Pons (tissue), 1 donor: ENCODE data around the gene PREB.
"Not testable (repeated sequence)": the region's sequence is repeated elsewhere in the genome, so short reads cannot be mapped to it uniquely, and the experiment has no call there.

Experiments used
- DNase-seq: peaks from one replicate; pipeline ENCODE4 v3.0.0-alpha.2; 2016; ENCODE audit warnings: low spot score

PREB gene

GRCh38 chr2:27125104-27125503, 9.3 kb downstream of the PREB start:
- no peak for DNase-seq

GRCh38 chr2:27123302-27124150, 10.9 kb downstream of the PREB start, which contains the start of gene ABHD1:
TSS of gene ABHD1 (plus strand) at chr2:27123815. CDS start at chr2:27123949, 134 bp downstream.
- peak; percentile 60 for DNase-seq

- DNase-seq = no peak
Measured at GRCh38 chr2:27122791-27123190, 11.6 kb downstream of the PREB start.

GRCh38 chr2:27121906-27122305, 12.5 kb downstream of the PREB start:
- no peak for DNase-seq

- DNase-seq = not testable (repeated sequence)
Measured at GRCh38 chr2:27119330-27119670, 15.1 kb downstream of the PREB start.

GRCh38 chr2:27118525-27119329, 15.7 kb downstream of the PREB start, which contains the start of gene CGREF1:
TSS of gene CGREF1 (minus strand) at chr2:27119128. CDS start at chr2:27104366, 14,762 bp downstream.
- DNase-seq = no peak

GRCh38 chr2:27117995-27118524, 16.4 kb downstream of the PREB start:
- no peak for DNase-seq

- no peak for DNase-seq
Measured at GRCh38 chr2:27115519-27115918, 18.9 kb downstream of the PREB start.

GRCh38 chr2:27111392-27112078, 22.9 kb downstream of the PREB start:
- DNase-seq = not testable (repeated sequence)

- DNase-seq = not testable (repeated sequence)
Measured at GRCh38 chr2:27110603-27111352, 23.7 kb downstream of the PREB start.

- DNase-seq = no peak
Measured at GRCh38 chr2:27109083-27109482, 25.4 kb downstream of the PREB start.

- no peak for DNase-seq
Measured at GRCh38 chr2:27108221-27108620, 26.2 kb downstream of the PREB start.

- DNase-seq = no peak
Measured at GRCh38 chr2:27105981-27106380, 28.5 kb downstream of the PREB start.

GRCh38 chr2:27102329-27102728, 32.1 kb downstream of the PREB start:
- no peak for DNase-seq

GRCh38 chr2:27100036-27100435, 34.4 kb downstream of the PREB start:
- DNase-seq = no peak

GRCh38 chr2:27099334-27099955, 35.0 kb downstream of the PREB start:
- DNase-seq = no peak

GRCh38 chr2:27097341-27097740, 37.1 kb downstream of the PREB start:
- no peak for DNase-seq

- no peak for DNase-seq
Measured at GRCh38 chr2:27096748-27097297, 37.6 kb downstream of the PREB start.

GRCh38 chr2:27095745-27096651, 38.4 kb downstream of the PREB start:
- peak; percentile 67 for DNase-seq

- no peak for DNase-seq
Measured at GRCh38 chr2:27095427-27095744, 39.0 kb downstream of the PREB start.
